Measurements from ENCODE around the gene ASXL1. TPM values are rescaled to one million over a fixed set of nuclear protein-coding genes. Genes with fewer than 3 reads are reported as not detected.
"Not testable (repeated sequence)": the region's sequence is repeated elsewhere in the genome, so short reads cannot be mapped to it uniquely, and the experiment has no call there.

The ASXL1 gene
- total and polyA plus RNA-seq, 4 donors = 24.2 to 96.4 (median 44.4) TPM

DNA sequence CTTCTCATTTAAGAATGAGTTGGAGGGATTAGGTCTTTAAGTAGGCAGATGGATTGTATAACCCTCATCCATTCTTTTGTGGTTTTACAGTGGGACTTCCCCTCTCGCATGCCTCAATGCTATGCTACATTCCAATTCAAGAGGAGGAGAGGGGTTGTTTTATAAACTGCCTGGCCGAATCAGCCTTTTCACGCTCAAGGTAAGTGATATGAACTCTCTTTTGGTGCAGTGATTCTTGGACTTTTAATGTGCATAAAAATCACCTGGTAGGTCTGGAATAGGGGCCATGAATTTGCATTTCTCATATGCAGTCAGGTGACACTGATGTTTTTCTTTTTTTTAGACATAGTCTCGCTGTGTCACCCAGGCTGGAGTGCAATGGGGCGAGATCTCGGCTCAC lies 10.8 kb downstream of the ASXL1 start:
- TF ChIP-seq, protein P1, sequence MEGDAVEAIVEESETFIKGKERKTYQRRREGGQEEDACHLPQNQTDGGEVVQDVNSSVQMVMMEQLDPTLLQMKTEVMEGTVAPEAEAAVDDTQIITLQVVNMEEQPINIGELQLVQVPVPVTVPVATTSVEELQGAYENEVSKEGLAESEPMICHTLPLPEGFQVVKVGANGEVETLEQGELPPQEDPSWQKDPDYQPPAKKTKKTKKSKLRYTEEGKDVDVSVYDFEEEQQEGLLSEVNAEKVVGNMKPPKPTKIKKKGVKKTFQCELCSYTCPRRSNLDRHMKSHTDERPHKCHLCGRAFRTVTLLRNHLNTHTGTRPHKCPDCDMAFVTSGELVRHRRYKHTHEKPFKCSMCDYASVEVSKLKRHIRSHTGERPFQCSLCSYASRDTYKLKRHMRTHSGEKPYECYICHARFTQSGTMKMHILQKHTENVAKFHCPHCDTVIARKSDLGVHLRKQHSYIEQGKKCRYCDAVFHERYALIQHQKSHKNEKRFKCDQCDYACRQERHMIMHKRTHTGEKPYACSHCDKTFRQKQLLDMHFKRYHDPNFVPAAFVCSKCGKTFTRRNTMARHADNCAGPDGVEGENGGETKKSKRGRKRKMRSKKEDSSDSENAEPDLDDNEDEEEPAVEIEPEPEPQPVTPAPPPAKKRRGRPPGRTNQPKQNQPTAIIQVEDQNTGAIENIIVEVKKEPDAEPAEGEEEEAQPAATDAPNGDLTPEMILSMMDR (IDR thresholded peaks at IDR 0.05; ENCODE audit: control extremely low read depth, extremely low read depth) = no peak
- H3K27me3 ChIP-seq (ENCODE audit: control insufficient read depth in 3 of 3, insufficient read depth in 3 of 3, low read length in 2 of 3) = no peaks in the 10 kb centered on the region
- WGBS, 2 donors = 67% methylated on average over 6 of the region's 6 CpGs
- peaks cover 2 to 22% (median 8%) of the 10 kb centered on the region in 5 donors for H3K4me1 ChIP-seq (ENCODE audit: control insufficient read depth in 5 of 5, insufficient read depth in 5 of 5, low read length in 5 of 5)
- H3K9ac ChIP-seq (ENCODE audit: insufficient read depth in 1 of 2, low read length in 2 of 2) = no peak overlapping the region
- H3K27ac ChIP-seq (ENCODE audit: low read depth in 1 of 2, low read length in 1 of 2) = no peak overlapping the region
- H3K36me3 ChIP-seq (ENCODE audit: control insufficient read depth in 4 of 4, insufficient read depth in 4 of 4, low read length in 4 of 4) = peaks cover 4 to 31% (median 12%) of the 10 kb centered on the region in 4 donors
- DNase-seq = no peak
- no peak overlapping the region for H3K4me3 ChIP-seq
- no peaks in the 10 kb centered on the region for H3K9me3 ChIP-seq (ENCODE audit: control insufficient read depth in 4 of 4, insufficient read depth in 3 of 4, low read length in 3 of 4)
- no peak for ATAC-seq (ENCODE audit: insufficient read depth, low FRiP score)

DNA sequence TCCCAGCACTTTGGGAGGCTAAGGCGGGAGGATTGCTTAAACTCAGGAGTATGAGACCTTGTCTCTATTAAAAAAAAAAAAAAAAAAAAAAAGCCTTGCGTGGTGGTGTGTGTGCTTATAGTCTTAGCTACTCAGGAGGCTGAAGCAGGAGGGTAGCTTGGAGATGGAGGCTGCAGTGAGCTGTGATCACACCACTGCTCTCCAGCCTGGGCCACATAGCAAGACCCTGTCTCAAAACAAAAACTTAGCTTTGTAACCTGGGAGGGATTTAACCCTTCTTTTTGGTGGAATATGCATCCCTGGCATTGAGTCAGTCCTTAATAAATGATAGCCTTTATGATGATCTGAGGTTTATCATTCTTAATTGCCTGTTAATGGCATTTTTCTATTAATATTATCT lies 12.8 kb downstream of the ASXL1 start:
- DNase-seq (no peak), ATAC-seq (ENCODE audit: insufficient read depth, low FRiP score) (no peak)
- Histone ChIP-seq H3K27ac (ENCODE audit: low read depth in 1 of 2, low read length in 1 of 2) (no peak overlapping the region), H3K36me3 (ENCODE audit: control insufficient read depth in 4 of 4, insufficient read depth in 4 of 4, low read length in 4 of 4) (peaks cover 4 to 42% (median 15%) of the 10 kb centered on the region in 4 donors), H3K9me3 (ENCODE audit: control insufficient read depth in 4 of 4, insufficient read depth in 3 of 4, low read length in 3 of 4) (no peaks in the 10 kb centered on the region), H3K27me3 (ENCODE audit: control insufficient read depth in 3 of 3, insufficient read depth in 3 of 3, low read length in 2 of 3) (no peaks in the 10 kb centered on the region), H3K9ac (ENCODE audit: insufficient read depth in 1 of 2, low read length in 2 of 2) (no peak overlapping the region), H3K4me1 (ENCODE audit: control insufficient read depth in 5 of 5, insufficient read depth in 5 of 5, low read length in 5 of 5) (peaks cover 0 to 17% (median 8%) of the 10 kb centered on the region in 5 donors), H3K4me3 (no peak overlapping the region)
- TF ChIP-seq, protein P1 (IDR thresholded peaks at IDR 0.05; ENCODE audit: control extremely low read depth, extremely low read depth) = no peak
- 81 to 97% methylated on average over 2 of the region's 2 CpGs for WGBS, 2 donors

DNA sequence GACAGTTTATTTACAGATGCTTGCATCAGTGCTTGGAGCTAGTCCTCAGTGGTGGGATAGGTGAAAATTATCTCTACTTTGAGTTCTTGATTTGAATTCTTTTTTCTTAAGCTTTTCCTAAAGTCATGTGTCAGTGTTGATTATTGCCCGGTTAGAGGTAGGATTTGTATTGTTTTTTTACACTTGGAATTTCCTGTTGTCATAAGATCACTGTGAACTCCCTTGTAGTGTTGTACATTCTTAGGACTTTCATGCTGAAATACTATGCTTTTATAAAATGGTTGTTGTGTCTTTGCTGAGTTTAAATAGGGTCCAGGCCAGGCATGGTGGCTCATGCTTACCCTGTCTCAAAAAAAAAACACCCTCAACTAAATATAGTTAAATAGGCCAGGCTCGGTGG lies 20.3 kb downstream of the ASXL1 start:
- Histone ChIP-seq H3K9me3 (ENCODE audit: control insufficient read depth in 4 of 4, insufficient read depth in 3 of 4, low read length in 3 of 4) (no peaks in the 10 kb centered on the region), H3K4me3 (no peak overlapping the region), H3K9ac (ENCODE audit: insufficient read depth in 1 of 2, low read length in 2 of 2) (no peak overlapping the region), H3K4me1 (ENCODE audit: control insufficient read depth in 5 of 5, insufficient read depth in 5 of 5, low read length in 5 of 5) (peaks cover 0 to 4% (median 0%) of the 10 kb centered on the region in 5 donors), H3K27ac (ENCODE audit: low read depth in 1 of 2, low read length in 1 of 2) (no peak overlapping the region), H3K36me3 (ENCODE audit: control insufficient read depth in 4 of 4, insufficient read depth in 4 of 4, low read length in 4 of 4) (peaks cover 0 to 21% (median 8%) of the 10 kb centered on the region in 4 donors), H3K27me3 (ENCODE audit: control insufficient read depth in 3 of 3, insufficient read depth in 3 of 3, low read length in 2 of 3) (no peaks in the 10 kb centered on the region)
- DNase-seq = no peak
- TF ChIP-seq, protein P1 (IDR thresholded peaks at IDR 0.05; ENCODE audit: control extremely low read depth, extremely low read depth) = no peak
- ATAC-seq (ENCODE audit: insufficient read depth, low FRiP score) = no peak
- WGBS, 2 donors = 65 to 82% methylated on average over 2 of the region's 2 CpGs

DNA sequence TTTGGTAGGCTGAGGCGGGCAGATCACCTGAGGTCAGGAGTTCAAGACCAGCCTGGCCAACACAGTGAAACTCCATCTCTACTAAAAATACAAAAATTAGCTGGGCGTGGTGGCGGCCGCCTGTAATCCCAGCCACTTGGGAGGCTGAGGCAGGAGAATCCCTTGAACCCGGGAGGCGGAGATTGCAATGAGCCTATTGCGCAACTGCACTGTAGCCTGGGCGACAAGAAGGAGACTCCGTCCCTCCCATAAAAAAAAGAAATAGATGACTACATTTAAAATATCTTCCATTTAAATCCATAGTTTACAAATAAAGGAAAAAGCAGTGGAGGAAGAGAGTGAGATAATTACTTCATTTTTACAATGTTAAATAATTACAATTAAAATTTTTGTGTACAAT lies 21.9 kb downstream of the ASXL1 start:
- not testable (repeated sequence) for H3K9me3 ChIP-seq (ENCODE audit: control insufficient read depth in 4 of 4, insufficient read depth in 3 of 4, low read length in 3 of 4); H3K4me3 ChIP-seq; H3K4me1 ChIP-seq (ENCODE audit: control insufficient read depth in 5 of 5, insufficient read depth in 5 of 5, low read length in 5 of 5); DNase-seq; H3K27me3 ChIP-seq (ENCODE audit: control insufficient read depth in 3 of 3, insufficient read depth in 3 of 3, low read length in 2 of 3); ATAC-seq (ENCODE audit: insufficient read depth, low FRiP score); H3K27ac ChIP-seq (ENCODE audit: low read depth in 1 of 2, low read length in 1 of 2); H3K9ac ChIP-seq (ENCODE audit: insufficient read depth in 1 of 2, low read length in 2 of 2)
- H3K36me3 ChIP-seq (ENCODE audit: control insufficient read depth in 4 of 4, insufficient read depth in 4 of 4, low read length in 4 of 4) = peaks cover 0 to 11% (median 5%) of the 10 kb centered on the region in 4 donors
- WGBS, 2 donors = 91% methylated on average over 9 of the region's 9 CpGs

Data from lung (tissue), 12 donors.